GM10266 (cell line): ENCODE results near the gene CPNE4.

Experiments
- DNase-seq: peaks from one replicate; pipeline ENCODE4 v3.0.0; 2012; ENCODE audit errors: extremely low spot score
- TF ChIP-seq, protein P1 (sequence below): IDR thresholded peaks from 2 replicates; pipeline ENCODE4 v1.5.1; 2012; ENCODE audit warnings: mild to moderate bottlenecking, low read depth; ENCODE audit not compliant: control insufficient read depth, insufficient read depth; ENCODE audit errors: missing control alignments

The CPNE4 gene

DNA sequence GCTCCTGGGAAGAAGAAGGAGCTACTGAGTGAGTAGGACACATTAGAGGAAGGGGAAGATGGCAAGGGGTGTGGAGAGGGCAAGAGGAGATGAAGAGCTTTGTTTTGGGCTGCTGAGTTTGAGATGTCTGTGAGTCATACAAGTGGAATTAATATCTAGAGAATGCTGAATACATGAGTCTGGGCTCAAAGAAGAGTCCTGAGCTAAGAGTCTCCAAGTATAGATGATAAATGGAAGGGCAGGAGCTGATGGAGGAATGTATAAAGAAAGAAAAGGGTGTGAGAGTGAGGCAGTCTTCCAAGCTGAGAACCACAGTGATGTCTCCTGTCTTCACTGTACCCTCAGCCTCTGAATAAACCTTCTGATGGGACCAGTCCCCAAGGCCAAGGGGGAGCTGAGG lies 326.6 kb downstream of the CPNE4 start:
- TF ChIP-seq, protein P1, sequence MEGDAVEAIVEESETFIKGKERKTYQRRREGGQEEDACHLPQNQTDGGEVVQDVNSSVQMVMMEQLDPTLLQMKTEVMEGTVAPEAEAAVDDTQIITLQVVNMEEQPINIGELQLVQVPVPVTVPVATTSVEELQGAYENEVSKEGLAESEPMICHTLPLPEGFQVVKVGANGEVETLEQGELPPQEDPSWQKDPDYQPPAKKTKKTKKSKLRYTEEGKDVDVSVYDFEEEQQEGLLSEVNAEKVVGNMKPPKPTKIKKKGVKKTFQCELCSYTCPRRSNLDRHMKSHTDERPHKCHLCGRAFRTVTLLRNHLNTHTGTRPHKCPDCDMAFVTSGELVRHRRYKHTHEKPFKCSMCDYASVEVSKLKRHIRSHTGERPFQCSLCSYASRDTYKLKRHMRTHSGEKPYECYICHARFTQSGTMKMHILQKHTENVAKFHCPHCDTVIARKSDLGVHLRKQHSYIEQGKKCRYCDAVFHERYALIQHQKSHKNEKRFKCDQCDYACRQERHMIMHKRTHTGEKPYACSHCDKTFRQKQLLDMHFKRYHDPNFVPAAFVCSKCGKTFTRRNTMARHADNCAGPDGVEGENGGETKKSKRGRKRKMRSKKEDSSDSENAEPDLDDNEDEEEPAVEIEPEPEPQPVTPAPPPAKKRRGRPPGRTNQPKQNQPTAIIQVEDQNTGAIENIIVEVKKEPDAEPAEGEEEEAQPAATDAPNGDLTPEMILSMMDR: no peak
- DNase-seq: no peak

GRCh38 chr3:131705558-131706051 lies 329.2 kb downstream of the CPNE4 start:
- DNase-seq: no peak
- TF ChIP-seq, protein P1: no peak

GRCh38 chr3:131705099-131705498 lies 329.7 kb downstream of the CPNE4 start:
- TF ChIP-seq, protein P1: no peak
- DNase-seq: no peak

DNA sequence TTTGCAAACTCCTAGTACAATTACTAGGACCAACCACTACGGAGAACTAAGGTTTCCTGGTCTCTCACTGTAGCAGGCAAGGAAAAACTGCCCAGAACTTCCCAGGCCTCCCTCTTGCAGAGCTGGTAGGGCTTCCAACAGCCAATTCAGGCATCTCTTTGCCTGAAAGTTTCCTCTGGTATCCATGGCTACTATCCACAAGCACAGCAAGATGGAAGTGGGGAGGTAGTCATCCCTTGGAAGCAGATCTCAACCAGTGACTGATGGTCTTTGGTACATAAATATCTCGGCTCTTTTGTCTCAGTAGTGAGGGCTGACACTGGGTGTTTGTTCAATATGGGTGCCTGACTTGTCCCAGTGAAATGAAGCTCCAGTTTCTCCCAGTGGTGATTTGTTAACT lies 330.7 kb downstream of the CPNE4 start:
- no peak for DNase-seq
- TF ChIP-seq, protein P1: no peak

DNA sequence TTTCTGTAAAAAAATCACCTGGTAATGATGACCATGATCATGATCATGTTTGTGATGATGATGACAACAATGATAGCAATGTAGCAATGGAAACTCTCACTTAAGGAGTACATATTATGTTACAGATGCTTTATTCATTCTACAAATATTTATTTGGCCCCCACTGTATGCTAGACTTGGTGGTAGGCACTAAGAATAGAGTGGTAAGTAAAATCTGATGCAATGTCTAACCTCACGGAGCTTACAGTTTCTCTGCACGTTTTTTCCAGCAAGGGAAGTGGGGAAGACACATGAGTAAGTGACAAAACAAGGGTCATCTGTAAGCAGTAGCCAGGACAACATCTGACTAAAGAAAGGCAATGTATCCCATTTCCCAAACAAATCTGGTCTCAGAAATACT lies 332.7 kb downstream of the CPNE4 start:
- TF ChIP-seq, protein P1: no peak
- no peak for DNase-seq

- TF ChIP-seq, protein P1: no peak
- no peak for DNase-seq
Observed at GRCh38 chr3:131701153-131701770, 333.6 kb downstream of the CPNE4 start.

DNA sequence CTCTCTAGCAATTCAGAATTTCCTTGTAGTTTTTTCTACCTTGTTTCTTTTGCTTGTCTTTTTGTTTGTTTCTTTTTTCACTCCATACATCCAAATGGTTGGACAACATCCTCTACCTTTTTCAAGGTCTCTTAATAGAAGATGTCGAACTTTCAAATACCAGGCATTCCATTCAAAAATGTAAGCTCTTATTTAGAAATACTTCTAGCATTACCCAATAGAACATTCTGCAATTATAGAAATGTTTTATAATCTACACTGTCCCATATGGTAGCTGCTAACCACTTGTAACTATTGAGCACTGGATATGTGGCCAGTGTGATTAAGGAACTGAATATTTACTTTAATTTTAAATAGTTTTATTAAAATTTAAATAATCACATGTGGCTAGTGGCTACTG lies 335.8 kb downstream of the CPNE4 start:
- no peak for DNase-seq
- TF ChIP-seq, protein P1: no peak
